Thyroid gland (tissue), 4 donors: ENCODE results near the gene SLC25A24.

ENCODE experiments used
- CTCF ChIP-seq, 6 experiments: fragments of 200-600 bp in 3 of 6; fragments of 450-650 bp in 3 of 6; sonication (generic) in 3 of 6; IDR thresholded peaks; one replicate each; pipeline ENCODE4 v1.5.1; 2016 to 2019; ENCODE audit warnings: antibody characterized with exemption in 6 of 6, mild to moderate bottlenecking in 2 of 6, inconsistent platforms in 1 of 6, moderate library complexity in 1 of 6
- POLR2A ChIP-seq, 2 donors: fragments of 450-650 bp; IDR thresholded peaks; one replicate each; pipeline ENCODE4 v1.6.1; 2017; ENCODE audit warnings: antibody characterized with exemption in 2 of 2, mild to moderate bottlenecking in 2 of 2, moderate library complexity in 1 of 2

DNA sequence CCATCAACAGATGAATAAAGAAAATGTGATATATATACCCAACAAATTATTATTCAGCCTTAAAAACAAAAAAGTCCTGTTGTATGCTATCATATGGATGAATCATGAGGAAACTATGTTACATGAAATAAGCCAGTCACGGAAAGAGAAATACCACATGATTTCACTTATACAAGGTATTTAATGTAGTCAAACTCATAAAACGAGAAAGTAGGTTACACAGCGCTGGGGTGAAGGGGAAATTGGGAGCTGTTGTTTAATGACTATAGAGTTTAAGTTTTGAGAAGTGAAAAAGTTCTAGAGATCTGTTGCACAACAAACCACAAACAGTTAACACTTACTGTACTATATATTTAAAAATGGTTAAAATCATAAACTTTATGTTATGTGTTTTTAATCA lies 58.5 kb downstream of the SLC25A24 start:
- TF ChIP-seq CTCF (IDR thresholded peaks at IDR 0.05) (no peak), POLR2A (IDR thresholded peaks at IDR 0.05) (no peak)
